ENCODE data around the gene FANCC.

The FANCC gene

DNA sequence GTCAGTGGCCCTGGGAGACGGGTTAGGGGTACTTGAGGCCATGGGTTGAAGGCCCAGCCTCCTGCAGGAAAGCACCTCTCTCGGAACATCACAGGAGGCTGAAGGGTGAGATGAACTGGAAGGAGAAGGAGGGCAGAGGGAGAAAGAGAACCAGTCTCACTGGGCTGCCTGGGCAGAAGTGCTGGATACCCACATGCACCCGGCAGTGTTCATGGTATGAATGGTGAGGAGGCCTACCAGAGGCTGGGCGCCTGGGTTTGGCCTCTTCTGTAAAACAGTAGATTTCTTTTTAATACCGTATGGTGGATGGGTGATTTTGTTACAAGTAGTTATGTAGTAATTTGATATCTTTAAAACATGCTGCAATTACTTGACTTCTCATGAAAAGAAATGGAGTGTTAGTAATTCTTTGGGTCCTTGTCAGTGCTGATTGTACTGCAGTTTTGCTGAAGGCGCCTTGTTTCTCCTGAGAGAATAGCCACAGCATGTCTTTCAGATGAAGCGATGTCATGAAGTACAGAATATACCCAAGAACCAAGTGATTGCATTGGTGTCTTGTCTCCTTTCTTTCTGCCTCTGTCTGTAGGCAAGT is 258.6 kb downstream of the FANCC start:
- peak; percentile 17 for DNase-seq

DNA sequence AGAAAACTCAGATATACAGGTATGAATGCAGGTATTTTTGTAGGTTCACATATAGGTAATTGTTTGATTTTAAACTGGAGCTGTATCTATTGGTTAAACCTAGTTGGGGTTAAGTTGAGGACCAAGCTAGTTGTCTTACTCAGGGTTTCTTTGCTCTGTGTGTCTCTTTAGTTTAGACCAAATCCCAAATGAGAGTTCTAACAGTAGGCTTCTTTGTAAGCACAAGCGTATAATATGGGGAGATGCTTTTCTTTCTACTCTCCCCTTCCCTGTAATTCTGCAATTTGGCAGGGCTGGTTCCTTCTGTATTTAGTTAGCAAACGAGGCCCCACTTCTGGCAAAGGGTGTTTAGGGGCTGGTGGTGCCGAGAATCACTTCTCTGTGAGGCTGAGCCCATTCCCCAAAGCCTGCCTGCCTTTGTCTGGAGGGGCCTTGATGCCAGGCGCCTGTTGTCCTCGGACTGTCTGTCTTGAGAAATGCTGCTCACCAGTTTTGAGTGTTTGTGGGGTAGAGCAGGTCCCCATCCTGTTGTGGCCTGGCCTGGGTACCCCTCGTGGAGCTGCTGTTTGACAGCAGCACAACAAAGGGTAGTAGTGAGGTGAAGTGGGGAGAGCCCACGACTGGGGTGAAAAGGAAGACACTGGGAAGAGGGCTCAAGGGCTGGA is 259.3 kb downstream of the FANCC start:
- DNase-seq = no peak

DNA sequence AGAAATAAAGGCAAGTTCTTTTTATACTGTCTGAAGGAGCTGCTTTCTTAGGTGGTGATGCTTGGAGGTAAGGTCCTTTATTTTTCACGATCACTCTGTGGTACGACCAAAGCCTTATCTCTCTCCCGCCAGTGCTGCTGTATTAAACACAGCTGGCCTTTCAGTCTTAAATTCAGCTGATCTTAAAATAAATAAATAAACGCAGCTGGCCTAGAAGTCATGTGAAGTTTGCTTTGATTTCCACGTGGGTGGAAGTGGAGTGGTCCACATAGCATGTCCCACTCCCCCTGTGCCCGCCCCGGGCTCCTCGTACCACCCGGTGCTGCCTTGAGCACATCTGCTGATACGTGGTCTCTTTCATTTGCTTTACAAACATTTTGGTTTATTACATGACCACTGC is 260.4 kb downstream of the FANCC start:
- DNase-seq = no peak

DNA sequence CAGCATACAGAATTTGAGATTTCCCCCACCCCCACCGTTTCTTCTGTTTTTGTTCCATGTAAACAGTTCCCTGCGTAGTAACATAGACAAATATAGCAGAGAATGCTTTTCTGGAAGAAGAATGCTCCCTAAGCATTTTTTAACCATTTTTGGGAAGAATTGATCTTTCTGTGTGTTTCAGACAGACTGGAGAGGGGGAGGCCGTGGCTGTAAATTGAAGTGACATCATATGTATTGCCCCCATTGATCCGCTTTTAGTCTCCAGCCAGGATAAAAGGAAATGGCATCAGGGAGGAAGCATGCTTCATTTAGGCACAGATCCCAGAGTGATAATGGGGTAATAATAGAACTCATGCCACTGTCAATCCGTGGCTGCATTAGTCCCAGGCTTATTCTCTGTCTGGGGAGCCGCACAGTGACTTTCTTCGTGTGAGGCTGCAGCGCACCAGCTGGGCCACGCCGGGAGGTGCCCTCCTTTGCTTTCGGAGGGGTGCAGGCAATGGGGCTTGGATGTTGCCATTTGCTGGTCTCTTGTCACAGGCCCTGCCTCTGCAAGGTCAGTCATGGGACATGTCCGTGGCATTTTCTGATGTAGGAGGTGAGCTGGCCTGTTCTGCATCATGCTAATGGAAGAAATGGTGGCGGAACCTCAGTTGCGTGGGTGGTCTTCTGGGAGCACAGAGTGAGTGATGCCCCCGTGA is 261.5 kb downstream of the FANCC start:
- DNase-seq = peak; percentile 8

DNA sequence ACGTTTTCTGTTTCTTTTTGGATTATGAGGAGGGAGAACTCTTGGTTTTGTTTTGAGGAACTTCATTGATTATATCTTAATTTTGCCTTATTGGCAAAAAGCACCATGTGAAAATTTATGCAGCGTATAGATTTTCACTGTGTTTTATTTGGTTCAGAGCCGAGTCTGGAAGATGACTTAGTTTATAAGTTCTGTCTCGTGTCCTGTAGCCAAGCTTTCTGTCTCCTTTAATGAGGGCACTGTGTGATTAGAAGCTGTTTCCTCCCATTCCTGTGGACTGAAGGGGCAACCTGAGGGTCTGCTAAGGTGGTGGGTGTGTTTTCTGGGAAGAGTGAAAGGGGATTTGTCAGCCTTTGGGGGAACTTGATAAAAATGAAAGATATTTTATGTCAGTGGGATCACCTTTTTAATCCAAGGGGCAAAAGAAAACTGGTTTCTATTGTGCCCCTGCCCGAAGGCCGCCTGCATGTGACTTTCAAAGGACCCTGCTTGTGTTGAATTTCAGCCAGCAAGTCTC is 262.1 kb downstream of the FANCC start:
- DNase-seq = peak; percentile 48

DNA sequence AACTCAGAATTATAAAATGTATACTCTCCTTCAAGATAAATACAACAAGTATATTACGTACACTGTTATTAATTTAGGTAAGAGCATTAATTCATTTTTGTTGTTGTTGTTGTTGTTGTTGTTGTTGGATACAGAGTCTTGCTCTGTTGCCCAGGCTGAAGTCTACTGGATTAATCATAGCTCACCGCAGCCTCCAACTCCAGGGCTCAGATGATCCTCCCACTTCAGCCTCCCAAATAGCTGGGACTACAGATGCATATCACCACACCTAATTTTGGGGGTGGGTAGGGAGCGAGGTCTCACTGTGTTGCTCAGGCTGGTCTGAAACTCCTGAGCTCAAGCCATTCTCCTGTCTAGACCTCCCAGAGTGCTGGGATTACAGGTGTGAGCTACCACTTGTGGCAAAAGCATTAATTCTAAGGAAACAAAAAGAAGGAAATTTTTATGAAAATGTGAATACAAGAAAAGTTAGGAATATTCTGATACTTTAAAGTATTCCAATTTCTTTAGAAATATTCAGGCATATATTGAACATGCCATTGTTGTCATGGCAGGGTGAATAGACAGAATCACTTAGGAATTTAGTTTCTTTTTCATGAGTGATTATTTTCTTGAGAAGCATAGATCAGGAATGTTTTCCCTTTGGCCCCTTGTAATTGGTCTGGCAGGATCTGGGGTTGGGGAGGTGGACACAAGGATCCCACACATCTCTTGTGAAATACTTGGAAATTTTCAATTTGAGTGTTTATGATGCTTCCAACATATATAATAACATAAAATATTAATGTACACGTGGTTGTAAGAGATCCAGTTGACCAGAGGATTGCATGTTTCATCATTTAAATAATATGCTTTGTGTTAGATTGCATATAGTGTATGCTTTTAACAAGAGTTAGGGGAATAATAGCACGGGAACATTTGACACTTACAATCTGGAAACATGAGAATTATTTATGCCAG is 263.6 kb downstream of the FANCC start:
- DNase-seq = no peak

DNA sequence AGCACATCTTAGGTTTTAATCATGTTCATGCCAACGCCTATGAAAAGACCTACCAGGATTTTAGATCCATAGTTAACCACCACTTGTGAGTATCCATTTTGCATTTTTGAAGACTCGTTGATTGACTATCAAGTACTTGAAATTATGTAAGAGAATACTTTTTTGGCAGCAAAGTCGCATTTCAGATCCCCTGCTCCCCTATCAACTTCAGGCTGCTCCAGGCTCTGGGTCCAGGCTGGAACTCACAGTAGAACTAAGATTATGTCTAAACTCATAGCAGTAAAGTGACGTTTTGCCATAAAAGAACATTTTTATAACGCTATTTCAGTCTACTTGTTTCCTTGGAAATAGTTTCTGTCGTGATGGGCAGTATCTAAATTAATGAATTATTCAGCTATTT is 267.7 kb downstream of the FANCC start:
- no peak for DNase-seq
